GM19455 (cell line): ENCODE data around the gene TCEAL8.
"Not testable (repeated sequence)": the region's sequence is repeated elsewhere in the genome, so short reads cannot be mapped to it uniquely, and the experiment has no call there.

Experiments used
- ATAC-seq: cut with Tn5 transposase; IDR thresholded peaks from one replicate; pipeline ENCODE4 v1.9.1; 2021; ENCODE audit not compliant: unreplicated experiment

Gene TCEAL8

GRCh38 chrX:103254921-103255493 is at the start of gene TCEAL8:
Gene TCEAL8, minus strand, starts transcription at chrX:103255155. Its CDS starts 1,176 bp downstream, at chrX:103253979.
- peak; percentile 97 for ATAC-seq

GRCh38 chrX:103304705-103305104 is 49.8 kb upstream of the TCEAL8 start:
- ATAC-seq = no peak

- ATAC-seq = no peak
These were observed 38.2 kb upstream of the TCEAL8 start for GRCh38 chrX:103293118-103293517.

GRCh38 chrX:103279624-103280023 is 24.7 kb upstream of the TCEAL8 start:
- ATAC-seq = no peak

GRCh38 chrX:103276581-103277002 is 21.6 kb upstream of the TCEAL8 start, which contains the start of gene TCEAL5:
Gene TCEAL5, minus strand, starts transcription at chrX:103276750. Its CDS starts 2,187 bp downstream, at chrX:103274563.
- ATAC-seq = no peak

- no peak for ATAC-seq
These were observed 21.1 kb upstream of the TCEAL8 start for GRCh38 chrX:103275947-103276567.

GRCh38 chrX:103274284-103274683 is 19.3 kb upstream of the TCEAL8 start:
- no peak for ATAC-seq

GRCh38 chrX:103258275-103258674 is 3.3 kb upstream of the TCEAL8 start:
- ATAC-seq = no peak

GRCh38 chrX:103256651-103257050 is 1.7 kb upstream of the TCEAL8 start:
- ATAC-seq = no peak

- peak; percentile 46 for ATAC-seq
These were observed 657 bp downstream of the TCEAL8 start for GRCh38 chrX:103254171-103254824.

GRCh38 chrX:103253608-103254007 is 1.3 kb downstream of the TCEAL8 start:
- ATAC-seq = no peak

- no peak for ATAC-seq
These were observed 4.0 kb downstream of the TCEAL8 start for GRCh38 chrX:103250977-103251376.

GRCh38 chrX:103249805-103250204 is 5.2 kb downstream of the TCEAL8 start:
- no peak for ATAC-seq

- no peak for ATAC-seq
These were observed 6.4 kb downstream of the TCEAL8 start for GRCh38 chrX:103248553-103248952.

GRCh38 chrX:103240155-103240554 is 14.8 kb downstream of the TCEAL8 start:
- no peak for ATAC-seq

- ATAC-seq = no peak
These were observed 18.7 kb downstream of the TCEAL8 start for GRCh38 chrX:103236296-103236695.

- ATAC-seq = not testable (repeated sequence)
These were observed 19.3 kb downstream of the TCEAL8 start for GRCh38 chrX:103235608-103236007.

- ATAC-seq = no peak
These were observed 20.1 kb downstream of the TCEAL8 start for GRCh38 chrX:103234869-103235268.

GRCh38 chrX:103233263-103233662 is 21.7 kb downstream of the TCEAL8 start:
- no peak for ATAC-seq

GRCh38 chrX:103225918-103226317 is 29.0 kb downstream of the TCEAL8 start:
- ATAC-seq = not testable (repeated sequence)

GRCh38 chrX:103220511-103221323 is 34.2 kb downstream of the TCEAL8 start:
- no peak for ATAC-seq
